ENCODE results near the gene INTS7. TPM values are rescaled to one million over a fixed set of nuclear protein-coding genes. Genes with fewer than 3 reads are reported as not detected.

The INTS7 gene
- total and polyA plus RNA-seq, 2 of the 4 experiments (the other 2 are of a cell fraction) = 8.3 to 24.9 TPM

DNA sequence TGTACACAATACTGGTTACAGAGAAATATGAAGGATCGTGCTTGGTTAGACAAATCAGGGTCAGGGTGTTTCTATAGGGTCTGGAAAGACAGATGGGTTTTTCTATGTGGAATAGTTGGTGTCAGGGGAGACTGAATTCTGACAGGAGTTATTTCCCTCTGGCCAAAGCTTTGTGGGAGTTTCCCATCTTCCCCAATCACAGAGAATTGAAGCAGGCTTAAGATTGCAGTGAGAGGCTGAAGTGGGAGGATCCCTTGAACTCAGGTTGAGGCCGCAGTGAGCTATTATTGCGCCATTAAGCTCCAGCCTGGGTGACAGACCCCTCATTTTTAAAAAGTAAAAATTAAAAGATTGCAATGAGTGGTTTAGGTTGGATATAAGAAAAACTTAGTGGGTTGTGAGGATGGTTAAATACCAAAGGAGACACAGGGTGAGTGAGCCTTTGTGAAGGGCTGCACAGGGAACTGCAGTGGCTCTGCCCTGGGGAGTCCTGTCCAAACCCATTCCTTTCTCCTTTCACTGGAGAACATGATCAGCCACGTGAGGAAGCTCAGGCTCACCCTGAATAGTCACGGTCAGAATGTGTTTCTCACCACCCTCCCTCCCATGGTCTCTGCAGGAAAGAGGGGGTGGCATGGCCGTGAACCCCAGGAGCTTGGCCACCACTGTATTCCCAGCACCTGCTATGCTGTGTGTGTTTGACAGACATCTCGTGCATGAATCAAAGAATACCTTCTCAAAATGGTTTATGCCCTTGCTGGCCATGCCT, 101.2 kb downstream of the INTS7 start:
- H3K4ac ChIP-seq (ENCODE audit: low read depth, low read length) = no peak overlapping the region

More for the DNA sequence above, 101.2 kb downstream of the INTS7 start:
- H3K36me3 ChIP-seq (ENCODE audit: control insufficient read depth, insufficient read depth, low read length) = no peaks in the 10 kb centered on the region
- no peak overlapping the region for H3K27ac ChIP-seq (ENCODE audit: insufficient read depth, low read length)
- H3K4me1 ChIP-seq (ENCODE audit: control insufficient read depth, insufficient read depth, low read length) = peaks cover 3% of the 10 kb centered on the region; the same call in 1 of the 2 replicates
- H4K5ac ChIP-seq (ENCODE audit: low read depth, low read length) = no peak overlapping the region
- no peak overlapping the region for H2AK5ac ChIP-seq (ENCODE audit: low read depth, low read length)
- no peak overlapping the region for H4K8ac ChIP-seq (ENCODE audit: low read depth in 2 of 2, low read length in 2 of 2)
- ChIA-PET POLR2A (ENCODE audit: unreplicated experiment) (no interaction called here), CTCF (no interaction called here)
- H3K4me3 ChIP-seq (ENCODE audit: insufficient read depth, low read depth, low read length) = no peak overlapping the region
- intact Hi-C loops (cut with micrococcal nuclease) (no loop called here), in situ Hi-C loops (cut with MboI; ENCODE audit: low sequenced_read_pairs) (no loop called here), dilution Hi-C loops (cut with HindIII; ENCODE audit: low sequenced_read_pairs, unreplicated experiment) (no loop called here)
- BruUV-seq (replicated peaks) = no TSS peak
- no peaks in the 10 kb centered on the region for H3K27me3 ChIP-seq (ENCODE audit: control insufficient read depth, insufficient read depth, low read length)
- TF ChIP-seq, protein P1, sequence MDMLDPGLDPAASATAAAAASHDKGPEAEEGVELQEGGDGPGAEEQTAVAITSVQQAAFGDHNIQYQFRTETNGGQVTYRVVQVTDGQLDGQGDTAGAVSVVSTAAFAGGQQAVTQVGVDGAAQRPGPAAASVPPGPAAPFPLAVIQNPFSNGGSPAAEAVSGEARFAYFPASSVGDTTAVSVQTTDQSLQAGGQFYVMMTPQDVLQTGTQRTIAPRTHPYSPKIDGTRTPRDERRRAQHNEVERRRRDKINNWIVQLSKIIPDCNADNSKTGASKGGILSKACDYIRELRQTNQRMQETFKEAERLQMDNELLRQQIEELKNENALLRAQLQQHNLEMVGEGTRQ (IDR thresholded peaks at IDR 0.05; ENCODE audit: low read depth, low read length) = no peak
- TF ChIP-seq RCOR1 (IDR thresholded peaks at IDR 0.05; ENCODE audit: insufficient replicate concordance, low read length) (no peak), RFX5 (IDR thresholded peaks at IDR 0.05; ENCODE audit: low read depth, low read length) (no peak), FOS (IDR thresholded peaks at IDR 0.05; ENCODE audit: low read depth, low read length) (no peak)
- H4K91ac ChIP-seq (ENCODE audit: insufficient read depth, low read depth, low read length) = no peak overlapping the region
- DNase-seq (no peak), ATAC-seq (ENCODE audit: low read depth) (no peak)
- no peak overlapping the region for H3K14ac ChIP-seq (replicated peaks; ENCODE audit: low read depth, low read length)
- H2AFZ ChIP-seq (replicated peaks; ENCODE audit: low read length, poor library complexity) = peak overlapping the region; percentile 39
- no peak overlapping the region for H3K56ac ChIP-seq (ENCODE audit: extremely low read depth, insufficient read depth, low read length)
- no peak overlapping the region for H2BK15ac ChIP-seq (ENCODE audit: low read depth, low read length)
- H3K9ac ChIP-seq (ENCODE audit: low read depth, low read length) = no peak overlapping the region
- no peak overlapping the region for H3K23ac ChIP-seq (ENCODE audit: low read depth, low read length)
- no peaks in the 10 kb centered on the region for H3K9me3 ChIP-seq (ENCODE audit: control insufficient read depth, insufficient read depth, low read length)
- H3K9me1 ChIP-seq (ENCODE audit: insufficient read depth, low read length) = no peaks in the 10 kb centered on the region
- no peaks in the 10 kb centered on the region for H3K79me1 ChIP-seq (ENCODE audit: low read depth in 1 of 2, low read length in 2 of 2)
- H4K20me1 ChIP-seq (ENCODE audit: insufficient read depth, low read length) = no peaks in the 10 kb centered on the region
- 100% methylated on average over 2 of the region's 7 CpGs; no CpG with 5 or more reads in 1 of the 2 experiments for WGBS, 2 experiments (ENCODE audit: extremely low coverage in 2 of 2, insufficient read length in 1 of 2)
- no peak overlapping the region for H2BK120ac ChIP-seq (ENCODE audit: low read depth, low read length)
- no peak overlapping the region for H2BK5ac ChIP-seq (ENCODE audit: low read depth, low read length, poor library complexity, severe bottlenecking)
- peak overlapping the region; percentile 61 for H2AK9ac ChIP-seq (replicated peaks; ENCODE audit: low read depth, low read length, poor library complexity)
- H3K18ac ChIP-seq (ENCODE audit: low read depth, low read length) = no peak overlapping the region
- no peak overlapping the region for H2BK20ac ChIP-seq (ENCODE audit: low read depth, low read length)
- no peak overlapping the region for H3K4me2 ChIP-seq (ENCODE audit: low read depth, low read length)

Measured in IMR-90 (cell line).